ENCODE results near the gene TMEM212.

Gene TMEM212

GRCh38 chr3:171838218-171838720 lies 4.9 kb upstream of the TMEM212 start:
- H3K27ac ChIP-seq (replicated peaks): no peak overlapping the region
- DNase-seq (ENCODE audit: low read depth in 1 of 2, low spot score in 1 of 2): no peak
- TF ChIP-seq CTCF (IDR thresholded peaks at IDR 0.05; ENCODE audit: insufficient read depth, low read length) (no peak), SPI1 (IDR thresholded peaks at IDR 0.05; ENCODE audit: borderline replicate concordance, low read depth) (peak; percentile 40; the same call in 1 of the 2 replicates), POLR2AphosphoS5 (IDR thresholded peaks at IDR 0.05; ENCODE audit: low read depth) (no peak)
- H3K27me3 ChIP-seq (ENCODE audit: insufficient read depth, poor library complexity, severe bottlenecking): no peaks in the 10 kb centered on the region
- H3K4me3 ChIP-seq (replicated peaks; ENCODE audit: insufficient read depth, low read length): no peak overlapping the region

- H3K27me3 ChIP-seq (ENCODE audit: insufficient read depth, poor library complexity, severe bottlenecking): no peaks in the 10 kb centered on the region
- DNase-seq (ENCODE audit: low read depth in 1 of 2, low spot score in 1 of 2): no peak
Observed at GRCh38 chr3:171839270-171839669, 3.9 kb upstream of the TMEM212 start.

GRCh38 chr3:171840445-171840810 lies 2.7 kb upstream of the TMEM212 start:
- Histone ChIP-seq H3K4me3 (replicated peaks; ENCODE audit: insufficient read depth, low read length) (no peak overlapping the region), H3K27me3 (ENCODE audit: insufficient read depth, poor library complexity, severe bottlenecking) (no peaks in the 10 kb centered on the region), H3K27ac (replicated peaks) (peak overlapping the region; percentile 51)
- TF ChIP-seq POLR2AphosphoS5 (IDR thresholded peaks at IDR 0.05; ENCODE audit: low read depth): no peak
- TF ChIP-seq GABPA (IDR thresholded peaks at IDR 0.05; ENCODE audit: low read depth): no peak
- no peak for TF ChIP-seq SPI1 (IDR thresholded peaks at IDR 0.05; ENCODE audit: borderline replicate concordance, low read depth)
- no peak for DNase-seq (ENCODE audit: low read depth in 1 of 2, low spot score in 1 of 2)

More at GRCh38 chr3:171839270-171839669, 3.9 kb upstream of the TMEM212 start:
- TF ChIP-seq REST (IDR thresholded peaks at IDR 0.05; ENCODE audit: insufficient replicate concordance, low read depth) (no peak), GABPA (IDR thresholded peaks at IDR 0.05; ENCODE audit: low read depth) (no peak), POLR2AphosphoS5 (IDR thresholded peaks at IDR 0.05; ENCODE audit: low read depth) (no peak), CTCF (IDR thresholded peaks at IDR 0.05; ENCODE audit: insufficient read depth, low read length) (no peak), SPI1 (IDR thresholded peaks at IDR 0.05; ENCODE audit: borderline replicate concordance, low read depth) (no peak)
- Histone ChIP-seq H3K27ac (replicated peaks) (no peak overlapping the region), H3K4me3 (replicated peaks; ENCODE audit: insufficient read depth, low read length) (no peak overlapping the region)

- no peak for TF ChIP-seq CTCF (IDR thresholded peaks at IDR 0.05; ENCODE audit: insufficient read depth, low read length)
- no peak for TF ChIP-seq GABPA (IDR thresholded peaks at IDR 0.05; ENCODE audit: low read depth)
- no peak; the same call in 1 of the 2 replicates for TF ChIP-seq POLR2AphosphoS5 (IDR thresholded peaks at IDR 0.05; ENCODE audit: low read depth)
- TF ChIP-seq REST (IDR thresholded peaks at IDR 0.05; ENCODE audit: insufficient replicate concordance, low read depth): no peak
- peak; percentile 9; the same call in 1 of the 2 replicates for TF ChIP-seq SPI1 (IDR thresholded peaks at IDR 0.05; ENCODE audit: borderline replicate concordance, low read depth)
- peak in 1 of 2 experiments; percentile 66 for DNase-seq (ENCODE audit: low read depth in 1 of 2, low spot score in 1 of 2)
- H3K4me3 ChIP-seq (replicated peaks; ENCODE audit: insufficient read depth, low read length): no peak overlapping the region
- H3K27me3 ChIP-seq (ENCODE audit: insufficient read depth, poor library complexity, severe bottlenecking): no peaks in the 10 kb centered on the region
- H3K27ac ChIP-seq (replicated peaks): peak overlapping the region; percentile 51
Observed at GRCh38 chr3:171840811-171841619, 2.1 kb upstream of the TMEM212 start.
